ENCODE data around the gene CD109. TPM values are rescaled to one million over a fixed set of nuclear protein-coding genes. Genes with fewer than 3 reads are reported as not detected.

The CD109 gene
- total and polyA plus RNA-seq, 2 of the 8 experiments (the other 6 are each of a cell fraction or from before 2014, with no cell fraction given), result 1.4 to 5.3 TPM

DNA sequence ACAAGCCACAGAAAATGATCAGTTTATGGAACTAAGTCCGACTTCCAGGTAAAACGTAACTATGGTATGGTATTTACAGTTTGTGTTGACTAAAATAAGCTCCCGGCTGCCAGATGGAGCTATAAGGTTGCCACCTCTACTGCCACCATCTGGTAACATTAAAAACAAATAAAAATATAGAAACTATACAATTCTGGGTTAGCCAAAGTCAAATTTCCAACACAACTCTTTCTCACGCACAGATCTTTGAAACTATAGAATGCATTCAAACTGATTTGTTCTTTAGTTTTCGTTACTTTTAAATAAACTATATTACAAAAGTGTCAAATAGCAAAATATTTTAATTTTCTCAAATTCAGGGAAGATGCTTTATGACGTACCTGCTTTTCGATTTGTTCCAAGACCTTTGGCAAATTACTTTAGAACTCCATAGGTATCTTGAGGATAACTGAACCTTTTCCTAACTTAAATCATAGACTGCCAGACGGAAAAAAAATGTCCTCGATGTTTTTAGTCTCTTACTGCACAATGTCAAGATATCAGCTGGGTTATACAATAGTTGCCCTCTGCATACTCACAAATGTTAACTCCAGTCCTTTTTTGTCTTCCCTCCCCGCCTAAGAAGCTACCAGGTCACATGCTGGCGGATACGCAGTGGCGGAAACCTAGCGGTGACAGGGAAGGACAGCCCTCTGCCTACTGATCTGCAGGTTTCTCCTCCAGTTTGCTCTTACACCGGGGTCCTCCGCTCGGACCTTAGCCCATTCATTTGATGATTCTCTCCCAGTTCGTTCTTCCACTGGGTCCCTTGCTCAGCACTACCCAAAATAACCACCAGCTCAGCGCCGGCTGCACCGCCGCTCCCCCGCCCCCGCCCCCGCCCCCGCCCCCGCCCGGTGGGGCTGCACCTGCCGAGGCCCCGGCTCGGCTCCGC, 43.1 kb upstream of the CD109 start (continued):
- TF ChIP-seq, protein P1, sequence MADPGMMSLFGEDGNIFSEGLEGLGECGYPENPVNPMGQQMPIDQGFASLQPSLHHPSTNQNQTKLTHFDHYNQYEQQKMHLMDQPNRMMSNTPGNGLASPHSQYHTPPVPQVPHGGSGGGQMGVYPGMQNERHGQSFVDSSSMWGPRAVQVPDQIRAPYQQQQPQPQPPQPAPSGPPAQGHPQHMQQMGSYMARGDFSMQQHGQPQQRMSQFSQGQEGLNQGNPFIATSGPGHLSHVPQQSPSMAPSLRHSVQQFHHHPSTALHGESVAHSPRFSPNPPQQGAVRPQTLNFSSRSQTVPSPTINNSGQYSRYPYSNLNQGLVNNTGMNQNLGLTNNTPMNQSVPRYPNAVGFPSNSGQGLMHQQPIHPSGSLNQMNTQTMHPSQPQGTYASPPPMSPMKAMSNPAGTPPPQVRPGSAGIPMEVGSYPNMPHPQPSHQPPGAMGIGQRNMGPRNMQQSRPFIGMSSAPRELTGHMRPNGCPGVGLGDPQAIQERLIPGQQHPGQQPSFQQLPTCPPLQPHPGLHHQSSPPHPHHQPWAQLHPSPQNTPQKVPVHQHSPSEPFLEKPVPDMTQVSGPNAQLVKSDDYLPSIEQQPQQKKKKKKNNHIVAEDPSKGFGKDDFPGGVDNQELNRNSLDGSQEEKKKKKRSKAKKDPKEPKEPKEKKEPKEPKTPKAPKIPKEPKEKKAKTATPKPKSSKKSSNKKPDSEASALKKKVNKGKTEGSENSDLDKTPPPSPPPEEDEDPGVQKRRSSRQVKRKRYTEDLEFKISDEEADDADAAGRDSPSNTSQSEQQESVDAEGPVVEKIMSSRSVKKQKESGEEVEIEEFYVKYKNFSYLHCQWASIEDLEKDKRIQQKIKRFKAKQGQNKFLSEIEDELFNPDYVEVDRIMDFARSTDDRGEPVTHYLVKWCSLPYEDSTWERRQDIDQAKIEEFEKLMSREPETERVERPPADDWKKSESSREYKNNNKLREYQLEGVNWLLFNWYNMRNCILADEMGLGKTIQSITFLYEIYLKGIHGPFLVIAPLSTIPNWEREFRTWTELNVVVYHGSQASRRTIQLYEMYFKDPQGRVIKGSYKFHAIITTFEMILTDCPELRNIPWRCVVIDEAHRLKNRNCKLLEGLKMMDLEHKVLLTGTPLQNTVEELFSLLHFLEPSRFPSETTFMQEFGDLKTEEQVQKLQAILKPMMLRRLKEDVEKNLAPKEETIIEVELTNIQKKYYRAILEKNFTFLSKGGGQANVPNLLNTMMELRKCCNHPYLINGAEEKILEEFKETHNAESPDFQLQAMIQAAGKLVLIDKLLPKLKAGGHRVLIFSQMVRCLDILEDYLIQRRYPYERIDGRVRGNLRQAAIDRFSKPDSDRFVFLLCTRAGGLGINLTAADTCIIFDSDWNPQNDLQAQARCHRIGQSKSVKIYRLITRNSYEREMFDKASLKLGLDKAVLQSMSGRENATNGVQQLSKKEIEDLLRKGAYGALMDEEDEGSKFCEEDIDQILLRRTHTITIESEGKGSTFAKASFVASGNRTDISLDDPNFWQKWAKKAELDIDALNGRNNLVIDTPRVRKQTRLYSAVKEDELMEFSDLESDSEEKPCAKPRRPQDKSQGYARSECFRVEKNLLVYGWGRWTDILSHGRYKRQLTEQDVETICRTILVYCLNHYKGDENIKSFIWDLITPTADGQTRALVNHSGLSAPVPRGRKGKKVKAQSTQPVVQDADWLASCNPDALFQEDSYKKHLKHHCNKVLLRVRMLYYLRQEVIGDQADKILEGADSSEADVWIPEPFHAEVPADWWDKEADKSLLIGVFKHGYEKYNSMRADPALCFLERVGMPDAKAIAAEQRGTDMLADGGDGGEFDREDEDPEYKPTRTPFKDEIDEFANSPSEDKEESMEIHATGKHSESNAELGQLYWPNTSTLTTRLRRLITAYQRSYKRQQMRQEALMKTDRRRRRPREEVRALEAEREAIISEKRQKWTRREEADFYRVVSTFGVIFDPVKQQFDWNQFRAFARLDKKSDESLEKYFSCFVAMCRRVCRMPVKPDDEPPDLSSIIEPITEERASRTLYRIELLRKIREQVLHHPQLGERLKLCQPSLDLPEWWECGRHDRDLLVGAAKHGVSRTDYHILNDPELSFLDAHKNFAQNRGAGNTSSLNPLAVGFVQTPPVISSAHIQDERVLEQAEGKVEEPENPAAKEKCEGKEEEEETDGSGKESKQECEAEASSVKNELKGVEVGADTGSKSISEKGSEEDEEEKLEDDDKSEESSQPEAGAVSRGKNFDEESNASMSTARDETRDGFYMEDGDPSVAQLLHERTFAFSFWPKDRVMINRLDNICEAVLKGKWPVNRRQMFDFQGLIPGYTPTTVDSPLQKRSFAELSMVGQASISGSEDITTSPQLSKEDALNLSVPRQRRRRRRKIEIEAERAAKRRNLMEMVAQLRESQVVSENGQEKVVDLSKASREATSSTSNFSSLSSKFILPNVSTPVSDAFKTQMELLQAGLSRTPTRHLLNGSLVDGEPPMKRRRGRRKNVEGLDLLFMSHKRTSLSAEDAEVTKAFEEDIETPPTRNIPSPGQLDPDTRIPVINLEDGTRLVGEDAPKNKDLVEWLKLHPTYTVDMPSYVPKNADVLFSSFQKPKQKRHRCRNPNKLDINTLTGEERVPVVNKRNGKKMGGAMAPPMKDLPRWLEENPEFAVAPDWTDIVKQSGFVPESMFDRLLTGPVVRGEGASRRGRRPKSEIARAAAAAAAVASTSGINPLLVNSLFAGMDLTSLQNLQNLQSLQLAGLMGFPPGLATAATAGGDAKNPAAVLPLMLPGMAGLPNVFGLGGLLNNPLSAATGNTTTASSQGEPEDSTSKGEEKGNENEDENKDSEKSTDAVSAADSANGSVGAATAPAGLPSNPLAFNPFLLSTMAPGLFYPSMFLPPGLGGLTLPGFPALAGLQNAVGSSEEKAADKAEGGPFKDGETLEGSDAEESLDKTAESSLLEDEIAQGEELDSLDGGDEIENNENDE (IDR thresholded peaks at IDR 0.05; ENCODE audit: insufficient replicate concordance, low read length), result peak; percentile 63
- TF ChIP-seq SP4 (IDR thresholded peaks at IDR 0.05; ENCODE audit: low read length), result no peak
- TF ChIP-seq, protein P2, sequence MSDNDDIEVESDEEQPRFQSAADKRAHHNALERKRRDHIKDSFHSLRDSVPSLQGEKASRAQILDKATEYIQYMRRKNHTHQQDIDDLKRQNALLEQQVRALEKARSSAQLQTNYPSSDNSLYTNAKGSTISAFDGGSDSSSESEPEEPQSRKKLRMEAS (IDR thresholded peaks at IDR 0.05), result peak; percentile 47; the same call in 1 of the 2 replicates
- TF ChIP-seq CBX8 (IDR thresholded peaks at IDR 0.05; ENCODE audit: borderline replicate concordance, low read depth, low read length), result no peak
- no peak for TF ChIP-seq ASH2L (IDR thresholded peaks at IDR 0.05; ENCODE audit: low read length)
- no peak for TF ChIP-seq FOSL1 (IDR thresholded peaks at IDR 0.05; ENCODE audit: insufficient read depth, low read depth, low read length)
- TF ChIP-seq SAP30 (IDR thresholded peaks at IDR 0.05; ENCODE audit: insufficient read depth, insufficient replicate concordance, low read length), result peak; percentile 65
- TF ChIP-seq GABPA (IDR thresholded peaks at IDR 0.05; ENCODE audit: borderline replicate concordance, insufficient read depth, low read length), result no peak
- no peak for TF ChIP-seq EZH2 (IDR thresholded peaks at IDR 0.05; ENCODE audit: low read depth, low read length, severe bottlenecking)

All from H1 (cell line).